GM18858 (cell line): ENCODE data around the gene PRR23E.

Experiments used
- ATAC-seq: cut with Tn5 transposase; IDR thresholded peaks from one replicate; pipeline ENCODE4 v1.9.1; 2021; ENCODE audit not compliant: unreplicated experiment

The PRR23E gene

DNA sequence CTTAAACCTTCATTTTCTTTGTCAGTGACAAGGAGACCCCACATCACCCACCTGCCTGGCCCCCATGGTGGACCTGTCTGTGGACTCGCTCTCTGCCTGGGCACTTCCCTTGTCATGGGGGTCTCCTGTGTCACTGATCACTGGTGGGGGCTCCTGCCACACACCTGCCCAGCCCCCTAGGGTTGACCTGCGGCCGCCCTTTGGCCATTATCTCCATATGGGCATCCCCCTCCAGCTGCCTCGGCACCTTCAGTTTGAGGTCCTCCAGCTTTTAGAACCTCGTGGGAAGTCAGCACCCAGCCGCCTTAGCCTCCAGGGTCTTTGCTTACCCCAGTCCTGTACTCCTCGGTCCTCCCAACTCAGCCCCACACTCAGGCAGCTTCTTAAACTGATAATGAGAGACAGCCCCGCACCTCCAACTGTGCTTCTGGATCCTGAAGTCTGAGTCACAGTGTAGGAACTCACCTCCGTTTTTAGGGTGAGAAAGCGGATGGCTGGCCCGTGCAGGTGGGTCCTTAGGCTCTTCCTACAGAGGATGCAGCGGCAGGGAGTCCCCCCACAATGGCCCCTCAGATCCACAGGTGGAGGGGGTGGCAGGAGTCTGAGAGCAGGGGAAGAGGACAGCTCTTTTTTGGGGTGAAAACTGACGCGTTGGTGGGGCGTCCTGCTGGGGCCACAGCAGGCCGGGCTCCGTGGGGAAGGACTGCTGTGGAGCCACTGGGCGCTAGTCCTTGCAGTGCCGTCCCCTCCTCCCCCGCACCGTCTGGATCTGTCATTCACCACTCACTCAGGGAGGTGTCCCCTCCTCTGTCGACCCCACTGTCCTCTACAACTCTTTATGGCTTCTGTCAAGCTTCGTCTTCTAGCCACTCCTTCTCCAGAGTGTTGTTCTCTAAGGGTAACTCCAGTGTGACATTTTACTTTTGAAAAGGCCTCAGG is 8.7 kb upstream of the PRR23E start:
- ATAC-seq: no peak

DNA sequence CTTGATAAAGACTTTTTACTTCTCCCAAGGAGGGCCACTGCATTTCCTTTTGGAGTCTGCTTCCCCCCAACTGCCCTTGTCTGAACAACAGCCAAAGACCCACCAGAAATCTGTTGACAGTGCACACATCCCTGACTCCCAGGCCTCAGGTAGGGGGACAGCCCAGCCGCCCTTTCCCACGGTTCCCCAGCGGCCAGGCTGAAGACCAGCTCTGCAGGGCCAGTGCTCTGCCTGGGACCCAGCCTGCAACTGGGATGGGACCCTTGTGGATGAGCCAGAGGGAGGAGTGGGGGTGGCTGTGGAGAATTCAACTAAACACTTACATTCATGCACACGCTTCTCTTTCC is 8.1 kb upstream of the PRR23E start:
- no peak for ATAC-seq

DNA sequence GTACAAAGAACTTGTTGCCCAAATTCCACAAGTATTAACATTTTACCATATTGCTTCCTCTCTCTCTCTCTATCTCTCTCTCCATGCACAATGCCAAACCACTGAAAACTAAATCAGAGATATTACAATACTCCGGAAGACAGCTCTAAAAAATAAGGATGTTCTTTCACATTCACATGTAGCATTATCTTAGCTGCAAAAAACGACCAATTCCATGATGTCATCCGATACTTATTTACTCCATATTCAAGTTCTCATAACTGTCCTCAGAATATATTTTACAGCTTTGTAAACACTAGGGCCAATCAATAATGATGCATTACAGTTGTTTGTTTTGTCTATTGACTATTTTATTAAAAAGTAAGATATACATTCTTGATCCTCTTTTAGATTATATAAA is 7.7 kb upstream of the PRR23E start:
- no peak for ATAC-seq

DNA sequence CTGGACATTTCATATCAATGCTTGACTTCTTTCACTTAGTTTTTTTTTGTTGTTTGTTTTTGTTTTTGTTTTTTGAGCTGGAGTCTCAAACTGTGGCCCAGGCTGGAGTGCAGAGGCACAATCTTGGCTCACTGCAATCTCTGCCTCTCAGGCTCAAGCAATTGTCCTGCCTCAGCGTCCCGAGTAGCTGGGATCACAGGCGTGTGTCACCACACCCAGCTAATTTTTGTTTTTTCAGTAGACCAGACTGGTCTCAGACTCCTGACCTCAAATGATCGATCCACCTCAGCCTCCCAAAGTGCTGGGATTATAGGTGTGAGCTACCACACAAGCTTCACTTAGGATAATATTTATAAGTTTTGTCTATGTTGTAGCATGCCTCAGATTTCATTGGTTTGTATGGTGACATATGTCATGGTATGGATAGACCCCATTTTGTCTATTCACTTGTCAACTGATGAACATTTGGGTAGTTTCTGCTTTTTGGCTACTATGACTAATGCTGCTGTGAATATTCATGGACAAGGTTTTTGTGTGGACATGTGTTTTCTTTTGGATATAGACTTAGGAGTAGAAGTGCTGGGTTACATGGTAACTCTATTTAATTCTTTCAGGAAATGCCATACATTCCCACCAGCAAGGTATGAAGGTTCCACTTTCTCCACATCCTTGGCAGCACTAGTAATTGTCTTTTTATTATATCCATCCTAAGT is 6.8 kb upstream of the PRR23E start:
- ATAC-seq: no peak

DNA sequence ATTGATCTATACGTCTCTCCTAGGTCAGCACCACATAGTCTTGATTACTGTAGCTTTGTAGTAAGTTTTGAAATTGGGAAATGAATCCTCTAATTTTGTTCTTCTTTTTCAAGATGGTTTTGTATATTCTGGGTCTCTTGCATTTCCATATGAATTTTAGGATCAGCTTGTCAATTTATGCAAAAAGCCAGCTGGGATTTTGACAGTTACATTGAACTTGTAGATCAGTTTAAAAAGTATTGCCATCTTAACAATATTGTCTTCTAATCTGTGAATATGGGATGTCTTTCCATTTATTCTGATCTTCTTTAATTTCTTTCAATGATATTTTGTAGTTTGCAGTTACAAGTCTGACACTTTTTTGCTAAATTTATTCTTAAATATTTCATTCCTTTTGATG is 5.6 kb upstream of the PRR23E start:
- ATAC-seq: no peak

DNA sequence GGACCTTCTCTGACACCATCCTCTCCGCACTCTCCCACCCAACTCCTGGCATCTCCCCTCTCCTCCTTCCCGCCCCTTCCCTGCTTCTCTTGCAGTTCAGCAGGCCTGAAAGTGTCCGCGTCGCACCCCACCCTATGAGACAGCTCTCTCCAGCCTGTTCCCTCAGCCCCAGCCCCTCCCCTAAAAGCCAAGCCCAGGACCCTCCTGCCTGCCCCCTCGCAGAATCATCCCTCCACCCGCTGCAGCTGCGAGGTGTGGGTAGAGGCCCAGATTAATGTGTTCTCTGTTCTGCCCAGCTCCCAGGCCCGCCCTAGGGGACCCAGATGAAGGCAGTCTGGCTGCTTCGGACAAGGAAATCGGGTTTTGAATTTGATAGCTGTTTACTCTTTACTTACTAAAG is 410 bp downstream of the PRR23E start:
- ATAC-seq: no peak

DNA sequence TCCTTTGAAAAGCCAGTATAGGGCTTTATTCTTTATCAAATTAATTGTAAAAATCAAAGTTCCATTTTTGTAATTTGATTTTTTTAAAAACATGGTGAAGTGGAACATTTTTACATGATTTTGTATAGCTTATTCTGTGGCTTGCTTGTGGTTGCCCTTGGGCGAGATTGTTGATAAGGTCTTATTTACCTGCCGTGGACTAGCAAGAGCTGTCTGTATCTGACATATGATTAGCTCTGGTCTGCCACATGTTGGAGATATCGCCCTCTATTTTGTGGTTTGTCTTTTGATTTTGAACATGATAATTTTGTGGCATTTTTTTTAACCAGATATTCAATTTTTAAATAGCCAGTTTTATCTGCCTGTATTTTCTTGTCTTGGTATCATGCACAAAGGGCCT is 844 bp downstream of the PRR23E start:
- ATAC-seq: no peak

DNA sequence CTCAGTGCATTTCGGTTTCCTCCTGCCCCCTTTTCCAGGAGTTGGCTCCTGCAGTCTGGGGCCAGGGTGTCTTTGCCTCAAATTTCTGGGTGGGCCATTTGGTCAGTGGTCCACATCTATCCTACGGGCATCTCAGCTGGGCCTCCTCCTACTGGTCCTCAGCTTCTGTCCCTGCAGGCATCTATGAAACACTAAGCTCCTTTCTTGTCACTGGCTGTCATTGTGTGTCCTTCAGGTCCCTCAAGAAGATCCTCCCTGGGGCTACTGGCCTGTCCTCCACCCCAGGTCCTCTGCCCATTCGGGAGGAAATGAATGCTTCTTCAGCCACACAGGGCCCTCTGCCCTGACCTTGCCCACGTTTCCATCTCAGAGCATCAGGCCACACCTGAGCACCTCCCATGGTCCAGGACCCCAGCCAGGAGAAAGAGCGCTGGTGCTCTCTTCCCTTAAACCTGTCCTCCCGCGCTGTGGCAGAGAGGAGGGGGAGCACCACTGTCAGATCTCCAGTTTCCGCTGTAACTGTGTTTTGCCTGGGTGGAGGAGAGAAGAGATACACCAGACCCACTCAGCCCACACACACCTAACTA is 1.8 kb downstream of the PRR23E start:
- no peak for ATAC-seq

DNA sequence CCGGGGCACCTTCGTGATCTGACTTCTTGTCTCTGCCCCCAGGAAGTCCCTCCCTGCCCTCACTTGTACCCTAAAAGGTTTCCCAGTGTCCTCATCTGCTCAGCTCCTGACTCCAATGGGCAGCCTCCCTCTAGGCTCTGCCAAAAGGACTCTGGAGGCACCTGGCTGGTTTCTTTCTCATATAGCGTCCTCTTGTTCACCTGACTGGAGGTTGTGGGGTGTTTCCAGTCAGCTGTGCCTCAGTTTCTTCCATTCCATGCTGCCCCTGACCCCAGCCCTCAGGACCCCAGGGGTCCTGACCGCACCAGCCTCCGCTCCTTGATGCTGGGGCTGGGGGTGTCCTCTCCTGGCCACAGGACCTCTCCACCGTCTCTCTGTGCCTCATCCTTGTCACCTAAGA is 2.5 kb downstream of the PRR23E start:
- no peak for ATAC-seq

DNA sequence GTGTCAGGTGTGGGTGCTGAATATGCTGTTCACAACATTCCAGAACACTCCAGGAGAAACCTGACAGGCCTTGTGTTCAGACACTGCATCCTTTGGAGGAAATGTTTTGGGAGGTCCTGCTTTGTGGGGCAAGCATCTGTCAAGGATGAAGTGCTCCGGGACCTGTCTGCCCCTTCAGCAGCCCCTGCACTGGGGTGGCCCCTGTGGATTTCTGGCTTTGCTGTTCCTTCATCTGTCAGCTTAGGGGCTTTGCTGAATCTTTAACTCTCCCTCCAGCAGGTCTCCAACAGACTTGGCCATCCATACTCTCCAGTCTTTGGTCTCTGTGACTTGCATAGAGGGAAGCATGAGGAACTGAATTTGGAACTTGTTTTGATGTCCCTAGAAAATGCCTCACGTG is 3.1 kb downstream of the PRR23E start:
- ATAC-seq: no peak

DNA sequence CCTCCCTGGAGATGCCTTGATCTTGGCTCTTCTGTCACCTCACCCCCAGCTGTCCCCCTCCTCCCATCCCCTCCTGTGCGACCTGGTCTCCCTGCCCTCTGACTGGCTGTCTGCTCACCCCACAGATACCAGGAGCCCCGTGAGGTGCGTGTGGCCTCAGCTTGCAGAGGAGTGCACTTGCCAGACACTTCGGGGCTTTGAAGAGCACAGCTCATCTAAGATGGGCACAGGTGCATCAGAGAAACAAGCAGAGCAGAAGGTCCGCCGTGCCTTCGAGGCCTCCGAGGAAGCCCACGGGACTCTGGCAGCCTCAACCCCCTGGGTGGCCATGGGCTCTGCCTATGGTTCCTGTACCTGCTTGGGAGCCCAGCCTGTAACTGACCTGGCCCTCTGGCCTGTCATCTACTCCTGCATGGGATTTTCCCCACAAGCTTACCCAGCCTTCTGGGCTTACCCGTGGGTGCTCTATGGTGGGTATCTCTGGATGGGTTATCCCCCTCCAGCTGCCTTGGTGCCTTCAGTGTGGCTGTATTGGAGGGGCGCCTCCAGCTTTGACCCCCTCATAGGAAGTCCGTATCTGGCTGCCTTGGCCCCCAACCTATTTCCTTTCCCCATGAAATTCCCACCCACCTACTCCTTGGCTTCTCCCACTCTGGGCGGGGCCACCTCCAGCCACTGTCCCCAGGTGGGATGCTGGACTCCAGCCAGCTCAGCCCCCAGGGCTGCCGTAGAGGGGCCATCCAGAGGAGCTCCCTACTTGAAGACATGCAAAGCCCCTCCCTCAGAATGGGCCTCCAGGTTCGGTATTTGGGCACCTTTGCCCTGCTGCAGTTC is 3.8 kb downstream of the PRR23E start:
- ATAC-seq: no peak

DNA sequence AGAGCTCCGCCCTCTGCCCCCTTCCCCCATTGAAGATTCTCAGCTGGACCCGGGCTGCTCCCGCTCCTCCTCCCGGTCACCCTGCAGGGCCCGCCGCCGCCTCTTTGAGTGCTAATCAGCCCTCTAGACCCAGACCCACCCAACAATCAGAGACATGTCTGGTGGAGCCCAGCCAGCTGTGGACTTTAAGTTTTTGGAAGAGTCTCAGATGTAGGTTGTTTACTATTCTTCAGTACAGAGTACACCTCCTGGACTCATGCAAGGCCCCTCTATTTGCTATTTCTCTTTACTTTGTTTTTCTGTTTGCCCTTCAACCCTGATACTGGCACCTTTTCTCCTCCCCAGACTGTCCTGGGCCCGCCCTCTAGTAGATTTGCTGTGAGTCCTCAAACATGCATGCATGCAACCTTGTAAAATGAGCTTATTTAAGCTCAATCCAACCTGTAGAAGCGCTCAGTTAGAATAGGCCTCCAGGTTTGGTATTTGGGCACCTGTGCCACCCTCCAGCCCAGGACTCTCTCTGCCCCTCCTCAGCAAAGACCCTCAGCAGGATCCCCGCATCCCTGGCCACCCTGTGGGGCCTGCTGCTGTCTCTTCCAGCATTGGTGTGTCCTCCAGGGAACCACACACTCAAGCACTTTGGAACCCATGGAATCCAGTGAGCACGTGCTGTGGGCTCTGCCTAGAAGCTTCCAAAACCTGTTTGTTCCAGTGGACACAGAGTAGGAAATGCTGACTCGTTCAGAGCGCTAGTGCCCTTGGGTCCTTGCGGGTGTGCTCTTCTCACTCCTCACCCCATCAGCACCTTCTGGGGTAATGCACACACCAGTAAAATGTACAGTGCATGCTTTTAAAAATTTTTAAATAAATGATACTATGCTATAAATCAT is 4.6 kb downstream of the PRR23E start:
- ATAC-seq: no peak

DNA sequence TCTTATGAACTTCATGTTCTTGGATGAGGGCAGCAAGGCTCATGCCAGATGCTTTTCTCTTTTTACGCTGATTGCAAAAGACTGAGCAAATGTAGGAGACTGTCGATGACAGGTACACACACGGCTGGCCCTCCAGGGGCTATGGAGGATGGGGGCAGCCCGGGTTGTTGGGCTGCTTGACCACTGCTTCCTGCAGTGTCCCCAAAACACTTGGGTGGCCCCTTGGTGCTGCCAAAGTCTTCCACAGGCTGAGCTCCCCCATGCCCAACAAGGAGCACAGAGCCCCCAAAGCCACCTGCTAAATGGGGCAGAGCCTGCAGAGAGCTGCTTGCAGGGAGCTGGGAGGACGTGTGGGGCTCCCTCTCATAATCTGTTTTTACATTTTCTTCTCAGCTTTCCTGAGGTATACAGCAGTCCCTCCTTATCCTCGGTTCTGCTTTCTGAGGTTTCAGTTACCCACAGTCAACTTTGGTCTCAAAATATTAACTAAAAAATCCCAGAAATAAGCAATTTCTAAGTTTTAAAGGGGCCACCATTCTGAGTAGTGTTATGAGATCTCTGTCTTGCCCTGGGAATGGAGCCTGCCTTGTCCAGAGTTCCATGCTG is 7.3 kb downstream of the PRR23E start:
- no peak for ATAC-seq

DNA sequence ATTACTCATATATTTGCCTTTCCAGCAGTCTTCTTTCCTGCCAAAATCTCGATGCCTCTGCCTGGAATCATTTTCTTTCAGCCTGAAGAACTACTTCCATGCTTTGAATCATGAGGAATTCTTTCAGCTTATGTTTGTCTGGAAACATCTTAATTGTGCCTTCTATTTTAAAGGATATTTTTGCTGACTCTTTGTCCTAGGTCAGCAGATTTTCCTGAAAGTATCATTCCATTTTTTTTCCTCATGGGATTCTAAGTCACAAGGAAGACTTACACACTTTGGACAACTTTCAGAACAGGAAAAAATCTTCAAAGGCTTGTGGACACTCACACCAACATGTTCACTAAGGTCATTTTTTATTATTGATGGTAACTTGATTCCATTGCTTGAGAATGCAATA is 10.1 kb downstream of the PRR23E start:
- no peak for ATAC-seq

DNA sequence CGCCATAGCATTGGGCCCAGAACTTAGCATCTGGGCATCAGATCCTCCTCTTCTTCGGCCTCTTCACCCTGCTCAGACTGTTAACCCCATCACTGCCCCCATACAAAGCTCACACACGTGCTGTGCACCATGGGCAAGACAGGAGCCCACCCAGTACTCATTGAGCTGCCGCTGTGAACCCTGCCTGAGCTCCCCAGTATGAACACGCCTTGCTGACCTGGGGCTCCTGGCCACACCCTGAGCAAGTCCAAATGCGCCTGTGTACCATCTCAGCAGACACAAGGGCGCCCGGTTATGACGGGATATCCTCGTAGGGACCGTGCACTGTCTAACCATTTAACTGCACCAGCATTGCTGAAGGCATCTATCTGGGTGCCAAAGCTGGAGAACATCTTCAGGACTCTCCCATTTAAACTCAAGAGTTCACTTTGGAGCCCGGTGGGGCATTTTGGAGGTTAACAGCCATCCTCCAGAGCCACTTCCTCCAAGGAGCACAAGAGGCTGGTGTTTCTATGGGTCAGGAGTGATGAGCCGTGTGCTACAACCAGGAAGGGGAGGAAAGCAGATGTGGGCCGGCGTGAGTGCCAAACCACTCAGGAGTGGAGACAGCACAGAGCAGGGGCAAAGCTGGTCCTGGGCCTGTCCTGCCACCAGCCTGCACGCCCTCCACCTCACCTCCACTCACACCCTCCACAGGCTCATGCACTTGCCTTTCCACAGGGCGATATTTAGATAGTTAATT is 12.1 kb downstream of the PRR23E start:
- no peak for ATAC-seq

DNA sequence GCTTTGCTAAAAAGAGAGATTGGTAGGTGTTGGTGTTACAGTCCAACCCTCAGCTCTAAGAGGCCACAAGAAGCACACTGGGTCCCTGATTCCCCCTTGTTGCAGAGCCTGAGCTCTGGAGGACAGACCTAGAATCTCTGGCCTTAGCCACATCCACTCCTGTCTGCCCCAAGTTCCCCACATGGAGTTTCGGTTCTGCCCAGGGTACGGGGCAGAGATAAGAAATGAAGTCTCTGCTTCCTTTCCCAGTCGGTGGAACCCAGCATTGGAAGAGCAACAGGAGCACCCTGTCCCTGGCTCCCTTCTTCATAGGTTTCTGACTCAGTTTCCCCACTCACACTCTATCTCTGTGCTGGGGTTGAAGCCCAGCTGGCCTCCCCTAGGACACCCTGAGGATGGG is 13.2 kb downstream of the PRR23E start:
- no peak for ATAC-seq

DNA sequence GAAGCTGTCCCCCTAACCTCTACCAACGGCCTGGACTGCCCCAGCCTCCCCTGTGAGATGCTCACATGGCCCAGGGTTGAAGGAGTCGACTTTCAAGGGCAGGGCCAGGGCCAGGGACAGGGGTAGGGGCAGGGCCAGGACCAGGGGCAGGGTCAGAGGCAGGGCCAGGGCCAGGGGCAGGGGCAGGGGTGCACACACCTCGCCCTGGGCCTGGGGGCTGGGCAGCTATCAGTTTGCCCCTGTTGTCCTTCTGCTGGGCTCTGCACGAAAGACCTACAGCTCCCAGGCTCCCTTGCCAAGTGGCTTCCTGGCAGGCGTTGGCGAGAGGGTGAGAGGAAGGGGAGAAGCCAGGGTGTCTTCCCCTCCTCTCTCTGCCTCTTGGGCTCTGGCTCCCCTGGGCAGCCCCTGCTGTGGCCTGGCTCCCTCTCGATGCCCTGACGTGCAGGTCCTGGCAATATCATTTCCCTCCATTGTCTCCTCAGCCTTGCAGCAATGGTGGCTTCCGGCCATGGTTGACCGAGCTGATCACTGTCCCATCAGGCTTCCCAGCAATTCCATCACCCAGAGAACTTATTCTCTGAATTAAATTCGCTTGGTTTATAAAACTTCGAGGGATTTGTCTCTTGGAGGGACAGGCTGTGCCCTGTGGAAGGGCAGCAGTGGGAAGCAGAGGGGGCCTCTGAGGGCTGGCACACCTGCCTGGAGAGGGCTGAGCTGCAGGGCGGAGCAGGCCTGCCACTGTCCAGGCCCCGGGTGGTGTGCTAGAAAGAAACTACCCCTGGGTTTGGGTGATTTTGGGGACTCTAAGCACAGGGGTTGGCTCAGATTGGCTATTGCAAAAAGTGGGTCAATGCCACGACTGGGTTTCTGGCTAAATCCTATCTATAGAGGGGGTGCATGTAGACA is 13.9 kb downstream of the PRR23E start:
- ATAC-seq: no peak
